IPS DF 4.7 (cell line): ENCODE results near the gene SPIC.

Source experiments
- DNase-seq: peaks from one replicate; pipeline ENCODE4 v3.0.0-alpha.2; 2013; ENCODE audit warnings: low spot score; ENCODE audit errors: extremely low read depth

Gene SPIC

DNA sequence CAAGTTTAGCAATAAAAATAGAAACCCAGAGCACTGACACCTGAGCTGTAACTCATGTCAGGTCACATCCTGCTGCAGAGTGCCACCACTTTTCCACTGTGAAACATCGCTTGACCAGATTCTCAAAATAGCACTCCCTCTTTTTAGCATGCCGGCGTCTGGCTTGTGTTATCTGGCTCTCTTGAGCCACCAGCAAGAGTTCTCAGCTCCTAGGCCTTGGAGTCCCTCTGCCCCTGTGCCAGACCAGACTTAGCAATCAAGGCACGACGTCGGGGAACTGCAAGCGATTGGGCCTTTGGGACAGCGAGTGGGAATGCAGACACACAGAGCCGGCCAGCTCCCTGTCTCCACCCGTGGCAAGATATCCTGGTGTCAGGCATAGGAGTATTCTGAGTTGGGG, 52.5 kb downstream of the SPIC start:
- no peak for DNase-seq

DNA sequence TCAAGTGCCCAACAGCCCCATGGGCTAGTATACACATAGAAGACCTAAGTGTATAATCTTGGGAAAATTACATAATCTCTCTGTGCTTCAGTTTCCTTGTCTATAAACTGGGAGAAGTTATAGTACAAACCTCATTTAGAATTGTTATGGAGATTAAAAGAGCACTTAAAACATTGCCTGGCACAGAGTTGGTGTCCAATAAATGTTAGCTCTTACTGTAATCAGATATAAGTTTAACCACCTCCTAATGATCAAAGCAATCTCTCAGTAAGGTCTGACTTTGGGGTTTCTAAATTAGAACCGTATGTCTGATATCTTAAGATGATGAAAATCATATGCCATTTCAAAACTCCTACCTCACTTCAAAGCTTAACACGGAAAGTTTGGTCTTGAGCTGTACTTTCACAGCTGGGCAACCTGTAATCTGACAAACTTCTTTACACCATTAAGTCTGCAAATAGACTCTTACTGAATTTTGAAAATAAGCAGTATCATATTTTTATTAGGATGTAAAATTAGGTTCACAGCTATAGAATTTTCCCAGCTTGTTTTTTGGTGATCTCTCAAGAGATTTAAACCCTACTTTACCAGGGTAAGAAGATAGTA, 61.0 kb downstream of the SPIC start:
- no peak for DNase-seq
